NCI-H446 (cell line): ENCODE measurements around the gene UNC5C.

Experiments used
- DNase-seq, 2 experiments: peaks; one replicate each; lab custom pipeline; 2025; lab: John Stamatoyannopoulos, UW

UNC5C gene

DNA sequence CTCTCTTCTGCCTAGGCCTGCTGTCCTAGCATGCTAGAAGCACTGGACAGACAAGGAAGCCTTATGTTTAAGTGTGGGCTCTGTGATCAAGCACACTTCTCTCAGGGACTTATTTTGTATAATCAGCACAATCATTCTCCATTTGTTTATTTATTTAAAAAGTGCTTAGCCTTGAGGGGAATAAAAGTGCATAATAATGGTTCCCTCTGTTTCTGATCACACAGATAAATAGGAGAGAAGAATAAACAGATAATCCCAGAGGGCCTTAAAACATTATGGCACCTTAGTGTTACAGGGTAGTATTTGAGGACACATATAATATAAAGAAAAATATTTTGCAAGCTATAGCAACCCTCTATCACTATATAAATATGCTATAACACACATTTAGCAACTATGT, 146.5 kb downstream of the UNC5C start:
- DNase-seq = no peak

DNA sequence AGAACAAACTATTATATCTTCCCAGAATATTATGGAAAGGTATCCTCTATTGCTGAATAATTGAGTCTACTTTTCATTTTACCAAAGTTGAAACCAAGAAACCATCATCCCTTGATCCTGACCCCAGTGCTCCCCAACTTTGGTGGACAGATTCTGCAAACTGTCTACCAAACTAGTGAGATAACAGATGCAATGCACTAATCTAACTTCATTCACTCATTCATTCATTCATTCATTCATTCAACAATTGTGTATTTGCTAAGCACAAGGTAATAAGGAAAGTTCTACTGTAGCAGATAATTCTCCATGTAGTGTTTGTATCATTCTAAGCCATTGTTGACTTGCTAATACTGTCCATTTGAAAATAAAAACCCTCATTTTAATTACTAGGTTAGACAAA, 150.6 kb downstream of the UNC5C start:
- DNase-seq = no peak

DNA sequence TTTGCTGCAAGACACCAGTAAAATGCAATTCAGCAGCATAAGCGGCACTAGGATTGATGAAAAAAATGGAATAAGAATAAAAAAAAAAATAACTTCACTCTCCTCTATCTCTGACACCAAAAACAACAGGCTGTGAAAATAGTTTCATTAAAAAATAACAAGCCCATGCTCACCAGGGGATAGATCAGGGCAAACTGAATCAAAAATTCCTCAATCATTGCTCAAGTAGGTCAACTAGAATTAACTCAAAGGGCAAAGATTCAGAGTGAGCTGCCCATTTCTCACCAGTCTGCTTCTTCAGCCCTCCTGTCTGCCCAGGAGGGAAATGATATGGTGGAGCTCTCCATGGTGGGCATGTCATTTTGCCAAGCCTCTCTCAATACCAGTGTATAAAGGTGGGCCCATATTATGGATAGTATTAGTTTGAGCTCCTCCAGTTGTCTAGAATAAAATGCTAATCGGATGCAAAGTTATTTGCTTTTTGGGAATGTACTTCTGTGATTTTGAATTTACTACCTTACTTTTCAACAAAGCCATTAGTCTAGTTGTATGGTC, 153.9 kb downstream of the UNC5C start:
- no peak for DNase-seq

DNA sequence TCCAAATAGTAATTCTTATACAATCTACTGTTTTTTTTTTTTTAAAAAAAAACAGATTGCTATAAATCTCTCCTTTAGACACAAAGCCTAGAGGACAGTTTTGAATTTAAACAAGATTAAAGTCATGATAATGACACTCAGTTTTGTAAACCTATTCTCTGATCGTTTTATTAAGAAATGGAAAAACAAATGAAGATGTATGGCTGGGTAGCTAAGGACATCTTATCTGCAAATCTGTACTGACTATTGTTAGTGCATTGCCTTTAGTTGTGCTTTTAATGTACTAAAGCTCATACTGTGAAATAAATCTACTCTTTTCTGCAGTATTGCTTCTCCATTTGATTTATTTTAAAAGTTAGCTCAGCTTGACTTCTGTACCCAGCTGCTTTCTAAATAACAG, 155.0 kb downstream of the UNC5C start:
- no peak for DNase-seq

DNA sequence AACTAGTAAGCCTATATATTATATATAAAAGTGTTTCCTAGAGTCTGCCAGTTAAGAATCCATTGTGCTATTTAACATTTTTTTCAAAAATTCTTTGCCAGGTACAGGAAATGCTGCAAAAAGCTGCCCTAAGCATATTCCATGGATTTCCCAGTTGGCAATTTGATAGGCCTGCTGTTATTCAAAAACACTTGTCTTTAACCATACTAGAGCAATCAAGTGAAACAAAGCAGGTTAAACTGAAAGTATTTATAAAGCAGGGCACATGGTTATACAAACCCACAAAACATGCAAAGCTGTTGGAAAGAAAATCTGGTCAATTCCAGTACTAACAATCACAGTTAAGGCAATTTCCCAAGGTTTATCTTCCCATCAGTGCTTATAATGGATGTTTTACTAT, 159.9 kb downstream of the UNC5C start:
- no peak for DNase-seq

DNA sequence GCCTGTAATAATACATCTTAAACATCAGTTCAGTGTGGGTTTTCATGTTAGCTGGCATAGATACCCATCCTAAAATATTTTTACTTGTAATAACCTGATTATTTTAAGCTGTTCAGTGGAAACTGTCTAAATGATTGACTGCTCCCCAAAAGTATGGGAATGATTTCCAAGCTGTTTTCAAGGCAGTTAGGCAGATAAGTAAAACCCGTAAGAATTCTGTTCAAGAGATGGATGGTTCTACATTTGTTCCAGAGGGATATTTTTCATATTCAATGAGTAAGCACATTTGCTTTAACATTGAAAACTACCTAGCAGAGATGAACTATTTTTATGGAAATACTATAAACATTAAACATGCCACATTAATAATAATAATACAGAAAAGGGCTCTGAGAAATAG, 161.1 kb downstream of the UNC5C start:
- no peak for DNase-seq

DNA sequence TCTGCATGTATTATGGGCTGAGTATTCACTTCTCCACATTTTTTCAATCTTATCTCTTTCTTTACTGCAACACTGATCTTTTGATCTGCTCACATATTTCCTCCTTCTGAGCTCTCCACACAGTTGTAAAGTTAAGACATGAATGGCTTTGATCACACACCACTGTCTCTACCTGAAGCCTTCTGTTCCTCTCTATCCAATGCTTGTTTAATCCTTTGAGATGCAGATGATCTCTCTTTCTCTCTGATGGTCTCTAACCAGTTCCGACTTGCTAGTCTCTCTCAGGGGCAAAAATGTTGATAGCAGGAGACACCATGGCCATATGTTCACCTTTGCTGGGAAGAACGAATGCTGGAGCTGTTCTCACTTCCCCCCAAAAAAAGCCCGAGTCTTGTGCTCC, 162.4 kb downstream of the UNC5C start:
- DNase-seq = no peak

DNA sequence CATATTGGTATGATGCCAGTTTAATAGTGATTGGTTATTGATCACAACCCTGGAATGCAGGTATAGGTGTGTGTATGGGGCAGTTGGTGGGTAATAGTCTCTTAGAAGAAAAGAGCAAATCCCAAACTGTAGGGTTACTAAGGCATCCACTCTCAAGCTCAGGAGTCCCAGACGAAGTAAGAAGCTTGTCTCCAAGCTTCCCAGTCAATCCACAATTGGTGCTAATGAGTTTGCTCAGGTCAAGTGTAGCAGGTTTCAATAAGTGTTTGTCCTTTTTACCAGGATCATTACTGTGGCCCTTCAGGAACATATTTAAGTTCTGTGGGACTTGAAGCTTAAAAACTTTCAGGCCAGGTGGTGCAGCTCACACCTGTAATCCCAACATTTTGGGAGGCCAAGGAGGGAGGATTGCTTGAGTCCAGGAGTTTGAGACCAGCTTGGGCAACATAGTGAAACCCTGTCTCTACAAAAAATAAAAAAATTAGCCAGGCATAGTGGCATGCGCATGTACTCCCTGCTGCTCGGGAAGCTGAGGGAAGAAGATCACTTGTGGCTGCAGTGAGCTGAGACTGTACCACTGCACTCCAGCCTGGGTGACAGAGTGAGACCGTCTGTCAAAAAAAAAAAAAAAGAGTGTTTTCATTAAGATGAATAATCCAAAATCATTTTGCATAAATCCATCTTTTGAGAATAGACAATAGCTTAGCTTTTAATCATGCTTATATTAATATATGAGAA, 166.8 kb downstream of the UNC5C start:
- DNase-seq = no peak

DNA sequence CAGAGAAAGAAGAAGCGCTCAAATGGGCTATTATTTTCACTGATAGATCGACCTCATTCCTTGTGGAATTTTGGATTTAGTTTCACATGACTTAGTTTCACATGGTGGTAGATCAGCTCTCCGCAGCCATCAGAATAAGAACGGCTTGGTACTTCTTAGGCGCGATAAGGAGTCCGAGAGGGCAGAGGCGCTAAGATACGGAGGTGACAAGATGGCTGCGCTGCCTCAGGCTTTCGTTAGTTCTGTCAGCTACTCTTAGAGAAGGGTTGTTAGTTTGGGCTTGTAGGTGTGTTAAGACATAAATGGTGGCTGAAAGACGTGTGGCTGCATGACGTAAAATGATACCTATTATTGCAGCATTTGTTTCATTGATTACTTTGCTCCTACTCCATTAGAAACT, 169.1 kb downstream of the UNC5C start:
- no peak for DNase-seq

DNA sequence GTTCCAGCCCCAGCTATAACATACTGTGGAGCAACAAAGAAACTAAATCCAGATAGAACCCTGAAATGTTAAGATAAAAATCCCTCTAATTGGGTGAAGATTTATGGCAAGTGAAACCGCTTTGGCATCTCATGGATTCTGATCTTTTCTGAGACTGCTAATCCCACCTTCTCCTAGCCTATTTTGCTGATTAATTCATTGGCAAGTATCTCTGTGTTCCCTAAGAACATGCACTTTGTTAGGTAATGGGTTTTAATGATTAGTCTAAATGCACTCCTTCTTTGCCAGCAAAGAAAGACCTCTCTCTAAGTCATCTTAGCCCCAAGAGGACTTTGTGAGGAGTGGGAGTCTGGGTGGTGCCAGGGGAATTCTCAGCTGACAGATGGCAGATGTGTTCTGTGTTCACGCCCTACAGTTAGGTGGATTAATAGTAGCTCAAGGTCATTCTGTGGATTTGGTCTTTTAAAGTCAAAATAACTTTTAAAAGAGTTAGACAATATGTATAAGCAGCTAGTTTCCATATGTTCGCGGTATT, 171.3 kb downstream of the UNC5C start:
- no peak for DNase-seq

DNA sequence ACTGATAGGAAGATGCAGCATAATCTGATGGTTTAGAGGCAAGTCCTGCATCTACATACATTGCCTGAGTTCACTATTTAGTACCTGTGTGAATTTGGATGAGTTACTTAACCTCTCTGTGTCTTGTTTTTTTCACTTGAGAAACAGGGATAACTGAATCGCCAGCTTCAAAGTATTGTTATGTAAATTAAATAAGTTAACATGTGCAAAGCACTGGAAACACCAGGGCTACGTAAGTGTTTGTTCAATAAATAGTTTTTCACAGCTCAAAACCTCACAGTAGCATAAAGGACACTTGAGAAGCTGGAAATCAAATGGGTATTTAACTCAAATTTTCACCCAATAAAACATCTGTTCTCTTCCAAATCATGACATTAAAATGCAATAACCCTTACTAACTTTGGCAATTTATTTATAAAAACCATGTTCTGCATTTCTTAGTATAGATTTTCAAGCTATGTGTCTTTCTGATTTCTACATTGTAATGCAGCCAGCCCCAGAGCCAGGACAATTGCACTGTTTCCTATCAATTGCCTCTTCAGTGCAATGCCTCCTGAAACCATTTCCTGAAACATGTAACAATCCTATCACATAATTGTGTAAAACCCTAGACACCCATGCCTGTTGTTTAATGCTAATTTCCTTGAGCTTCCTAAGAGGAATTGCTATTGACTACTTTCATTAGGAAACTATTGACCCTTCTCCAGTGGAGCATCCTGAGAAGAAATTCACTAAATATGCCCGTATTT, 177.1 kb downstream of the UNC5C start:
- no peak for DNase-seq

DNA sequence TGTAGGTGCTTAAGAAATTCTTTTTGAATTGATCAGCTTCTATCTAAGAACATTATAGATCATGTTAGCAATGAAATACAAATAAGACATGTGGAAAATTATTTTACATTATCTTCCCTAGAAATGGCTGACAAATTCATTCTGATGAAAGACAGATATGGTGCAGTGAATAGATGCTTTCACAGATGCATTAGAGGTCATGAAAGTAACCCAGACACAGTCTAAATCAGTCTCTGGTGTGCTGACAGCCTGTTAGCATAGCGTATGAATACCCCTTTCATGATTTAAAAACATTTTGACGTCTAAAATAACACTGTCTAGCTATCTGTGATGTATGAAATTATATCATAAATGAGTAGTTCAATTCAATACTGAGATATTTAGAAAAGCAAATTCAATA, 180.9 kb downstream of the UNC5C start:
- no peak for DNase-seq

DNA sequence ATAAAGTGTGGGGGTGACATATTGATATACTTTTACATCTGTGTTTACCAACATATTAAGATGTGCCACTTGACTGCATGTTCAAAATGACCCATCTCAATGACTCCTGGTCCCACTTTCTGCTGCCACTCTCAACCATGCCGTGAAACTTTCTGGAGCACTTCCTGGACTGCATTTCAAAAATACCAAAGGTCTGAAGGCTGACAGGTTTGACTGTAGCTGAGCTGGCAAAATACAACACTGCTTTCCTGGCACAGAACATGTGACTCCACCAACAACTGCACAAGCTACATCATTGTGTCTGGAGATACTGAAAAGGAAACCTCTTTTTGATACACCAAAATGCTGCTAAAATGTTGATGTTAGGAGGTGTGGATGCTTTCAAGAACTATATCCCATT, 184.8 kb downstream of the UNC5C start:
- no peak for DNase-seq

DNA sequence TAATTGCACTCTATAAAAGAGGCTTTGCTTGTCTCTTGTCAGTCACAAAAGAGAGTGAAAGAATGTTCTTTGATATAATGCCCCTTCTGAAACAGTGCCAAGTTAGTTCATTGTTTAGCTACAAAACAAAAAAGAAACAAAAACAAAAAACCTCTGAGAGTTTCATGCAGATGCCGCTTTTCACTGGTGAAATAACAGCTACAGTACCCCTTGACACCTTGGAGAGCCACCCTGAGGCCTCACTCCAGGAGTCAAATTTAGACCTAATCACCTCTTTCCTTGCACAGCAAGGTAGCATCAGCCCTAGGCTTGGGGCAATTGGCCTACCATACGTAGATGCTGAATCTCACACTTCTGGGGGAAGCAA, 185.2 kb downstream of the UNC5C start:
- no peak for DNase-seq

DNA sequence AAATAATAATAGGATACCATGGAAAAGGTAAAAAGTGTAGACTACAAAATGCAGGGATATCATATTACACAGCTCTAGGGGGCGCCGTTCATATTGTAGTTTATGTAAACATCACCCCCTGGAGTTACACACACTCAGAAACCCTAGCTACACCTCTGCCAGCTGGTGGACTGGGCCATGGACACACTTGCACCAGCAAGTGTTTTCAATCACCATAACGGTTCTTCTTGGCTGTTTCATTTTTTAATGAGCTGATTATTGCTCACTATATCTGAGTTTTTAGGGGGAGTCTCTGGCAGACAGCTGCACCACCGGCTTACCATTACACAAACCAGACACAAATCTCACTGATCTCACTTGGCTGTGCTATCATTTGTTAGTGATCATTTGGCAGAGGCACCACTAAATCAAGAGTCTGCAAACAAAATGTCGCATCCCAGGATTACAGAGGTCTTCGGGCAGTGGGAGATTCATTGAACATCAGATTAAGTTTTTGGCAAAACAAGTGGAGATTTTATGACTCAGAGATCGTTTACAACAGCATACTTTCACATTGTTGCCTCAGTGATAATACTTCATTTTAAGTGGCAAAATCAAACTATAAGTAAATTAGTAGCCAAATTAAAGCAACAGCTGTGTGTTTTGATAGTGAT, 185.7 kb downstream of the UNC5C start:
- peak in 1 of 2 experiments; percentile 32 for DNase-seq

DNA sequence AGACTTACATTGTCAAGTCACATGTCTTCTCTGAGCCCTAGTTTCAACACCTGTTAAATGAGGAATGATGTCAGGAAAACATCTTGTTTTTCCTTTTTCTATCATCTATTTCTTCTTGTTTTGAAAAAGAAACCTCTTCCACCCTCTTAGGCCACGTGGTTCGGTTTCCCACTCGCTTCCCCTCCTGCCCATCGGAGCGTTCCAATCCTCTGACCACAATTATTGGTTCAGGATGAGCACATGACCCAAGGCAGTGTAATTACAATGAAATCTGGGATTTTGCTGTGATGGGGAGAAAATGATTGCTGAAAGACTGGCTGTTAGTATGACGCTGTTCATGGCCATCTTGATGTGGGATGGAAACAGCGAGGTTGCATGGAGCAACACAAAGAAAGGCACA, 186.7 kb downstream of the UNC5C start:
- no peak for DNase-seq

DNA sequence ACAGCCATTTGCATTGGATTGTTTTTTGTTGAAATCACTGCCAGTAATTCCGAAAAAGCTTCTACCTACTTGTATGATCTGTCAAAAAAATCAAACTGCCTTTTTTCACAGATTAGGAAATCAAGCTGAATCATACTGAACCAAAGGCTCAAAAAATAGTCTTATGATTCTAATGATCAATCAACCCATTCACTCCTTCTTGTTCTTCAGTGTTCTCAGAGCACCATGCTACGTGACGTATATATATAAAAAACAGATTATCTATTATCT, 187.1 kb downstream of the UNC5C start:
- DNase-seq = no peak

DNA sequence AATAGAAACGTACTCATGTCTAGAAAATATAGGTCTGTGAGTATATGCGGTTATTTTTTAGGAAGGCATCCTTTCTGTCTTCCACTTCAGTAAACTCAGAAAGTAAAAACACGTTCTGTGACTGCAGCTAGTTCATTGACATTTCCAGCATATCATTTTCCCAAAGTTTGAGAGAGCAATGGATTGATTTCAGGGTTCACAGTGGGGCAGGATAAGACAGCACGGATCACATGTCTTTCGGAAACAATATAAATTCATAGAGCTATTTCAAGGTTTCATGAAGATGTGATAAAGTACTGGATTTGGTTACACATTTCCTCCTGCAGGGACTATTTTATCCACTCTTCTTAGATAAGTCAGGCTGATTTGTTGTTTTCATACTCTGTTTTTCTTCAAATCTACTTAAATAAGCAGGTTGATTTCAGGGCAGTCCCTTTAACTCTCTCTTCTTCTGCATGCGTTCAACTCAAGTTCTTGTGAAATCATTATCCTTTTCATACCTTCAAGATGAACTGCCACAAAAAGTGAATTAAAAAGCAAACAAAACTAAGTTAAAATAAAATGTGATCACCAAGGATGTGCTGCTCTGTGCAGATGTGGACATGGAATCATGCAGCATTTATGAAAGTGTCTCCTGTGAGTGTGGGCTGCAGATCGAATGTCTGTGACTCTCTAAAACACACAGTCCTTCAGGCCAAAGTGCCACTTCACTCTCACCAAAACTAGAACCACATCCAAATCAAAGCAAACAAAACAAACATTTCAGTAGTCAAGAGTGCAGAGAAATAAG, 187.7 kb downstream of the UNC5C start:
- no peak for DNase-seq

DNA sequence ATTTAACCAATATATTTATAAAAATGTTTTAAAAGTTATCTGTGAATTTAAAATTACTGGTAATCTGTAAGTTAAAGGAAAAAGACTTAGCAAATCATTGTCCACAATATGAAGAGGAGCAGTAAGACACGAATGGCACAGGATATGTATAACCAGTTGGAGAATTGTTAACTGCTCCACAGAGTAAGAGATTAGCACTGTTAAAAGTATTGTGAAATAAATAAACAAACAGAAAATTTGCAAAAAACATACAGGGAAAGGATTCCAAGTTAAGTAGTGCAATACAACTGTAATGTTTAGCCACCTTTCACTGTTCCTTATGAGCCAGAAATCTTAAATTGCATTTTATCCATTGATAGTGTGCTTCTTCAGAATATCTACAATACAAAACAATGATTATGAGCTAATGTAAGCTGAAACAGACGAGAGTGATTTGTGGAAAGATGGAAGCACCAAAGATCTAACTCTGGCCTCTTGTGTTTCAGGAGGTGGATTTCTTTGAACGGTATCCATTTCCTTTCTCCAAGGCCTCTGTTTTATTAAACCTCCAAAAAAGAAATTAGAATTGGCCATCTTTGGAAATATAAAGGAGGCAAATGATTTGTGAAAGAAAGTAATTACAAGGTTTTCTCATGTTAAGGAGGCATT, 188.4 kb downstream of the UNC5C start:
- no peak for DNase-seq

DNA sequence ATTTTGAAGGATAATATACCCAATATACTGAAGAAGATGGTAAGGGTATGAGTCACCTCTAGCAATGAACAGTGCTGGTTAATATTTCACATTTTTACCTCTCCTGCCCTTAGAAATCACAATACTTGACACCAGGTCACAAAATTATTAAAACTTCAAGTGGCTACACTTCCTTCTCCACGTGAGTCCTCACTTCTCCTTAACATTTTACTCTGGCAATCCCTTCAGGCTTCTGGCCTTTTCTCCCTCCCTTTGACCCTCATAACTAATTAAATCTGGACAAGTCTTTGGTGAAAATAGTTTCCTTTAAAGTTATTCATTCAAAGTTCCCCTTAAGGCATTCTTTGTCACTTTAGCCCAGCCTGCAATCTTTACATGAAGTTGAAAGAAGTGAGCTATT, 190.4 kb downstream of the UNC5C start:
- no peak for DNase-seq

DNA sequence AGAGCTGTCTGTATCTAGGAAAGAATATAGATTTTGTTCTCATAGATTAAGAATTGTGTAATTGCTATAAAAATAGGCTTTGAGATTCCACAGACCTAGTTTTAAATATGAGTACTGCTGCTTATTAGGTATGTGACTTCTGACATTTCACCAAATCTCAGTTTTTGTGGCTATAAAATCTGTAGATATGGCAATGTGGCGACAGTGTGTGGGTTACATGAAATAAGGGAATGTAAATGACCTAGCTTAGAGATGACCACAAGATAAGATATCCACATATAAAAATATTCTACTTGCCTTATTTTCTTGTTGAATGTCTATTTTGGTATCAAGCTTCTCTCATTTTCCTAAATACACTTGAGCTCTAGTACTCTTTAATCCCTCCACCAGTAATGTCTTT, 193.8 kb downstream of the UNC5C start:
- no peak for DNase-seq

DNA sequence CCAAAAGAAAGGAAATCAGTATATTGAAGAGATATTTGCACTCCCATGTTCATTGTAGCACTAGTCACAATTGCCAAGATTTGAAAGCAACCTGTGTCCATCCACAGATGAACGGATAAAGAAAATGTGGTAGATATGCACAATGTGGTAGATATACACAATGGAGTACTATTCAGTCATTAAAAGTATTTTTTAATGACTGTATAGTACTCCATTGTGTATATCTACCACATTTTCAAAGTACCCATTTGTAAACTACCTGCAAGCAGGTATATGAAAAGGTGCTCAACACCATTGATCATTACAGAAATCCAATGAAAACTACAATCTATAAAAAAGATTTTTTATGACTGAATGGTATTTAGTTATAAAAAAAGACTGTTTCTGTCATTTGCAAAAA, 200.4 kb downstream of the UNC5C start:
- DNase-seq = no peak
